Measurements from ENCODE around the gene SEC31A. TPM values are rescaled to one million over a fixed set of nuclear protein-coding genes. Genes with fewer than 3 reads are reported as not detected.

The SEC31A gene
- total and polyA plus RNA-seq, 2 donors (not counting 1 experiment from before 2014, with no cell fraction given), result 52.7 to 134 TPM

DNA sequence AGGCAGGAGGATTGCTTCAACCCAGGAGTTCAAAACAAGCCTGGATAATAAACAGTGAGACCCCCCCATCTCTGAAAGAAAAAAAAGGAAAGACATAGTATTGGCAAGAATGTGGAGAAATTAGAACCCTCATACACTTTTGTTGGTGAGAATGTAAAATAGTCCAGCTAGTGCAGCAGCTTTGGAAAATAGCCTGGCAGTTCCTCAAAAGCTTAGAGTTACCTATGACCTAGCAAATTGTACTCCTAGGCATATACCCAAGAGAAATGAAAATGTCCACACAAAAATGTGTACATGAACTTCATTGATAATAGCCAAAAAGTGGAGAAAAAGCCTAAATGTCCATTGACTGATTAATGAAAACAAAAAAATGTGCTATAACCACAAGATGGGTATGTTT is 30.8 kb upstream of the SEC31A start:
- Mint-ChIP-seq H3K4me1 (no peaks in the 10 kb centered on the region), H3K27ac (no peak overlapping the region), H3K27me3 (no peaks in the 10 kb centered on the region), H3K4me3 (no peak overlapping the region), H3K9me3 (ENCODE audit: insufficient read depth) (no peaks in the 10 kb centered on the region)
- DNase-seq (no peak), ATAC-seq (ENCODE audit: low read depth) (no peak)
- ChIA-PET CTCF (interaction anchor here (0.8 to 1.2 kb wide), 2 partner anchors 19 to 75 kb away, joined by 3 read pairs; no protein-coding TSS in a partner anchor), POLR2A (no interaction called here)
- H3K27ac ChIP-seq (ENCODE audit: low read length in 2 of 2), result no peak overlapping the region
- H4K20me1 ChIP-seq (ENCODE audit: control insufficient read depth, insufficient read depth, low read length, poor library complexity, severe bottlenecking), result no peaks in the 10 kb centered on the region
- no peaks in the 10 kb centered on the region for H3K27me3 ChIP-seq (replicated peaks in 1 of 4; ENCODE audit: control extremely low read depth in 1 of 4, control insufficient read depth in 3 of 4, insufficient read depth in 4 of 4, low read length in 3 of 4)
- no peak overlapping the region for H3K4me3 ChIP-seq (ENCODE audit: control extremely low read depth in 1 of 5, extremely low read depth in 1 of 5, insufficient read depth in 1 of 5, low read depth in 2 of 5, low read length in 4 of 5)
- no peaks in the 10 kb centered on the region for H3K9me3 ChIP-seq (ENCODE audit: control extremely low read depth in 1 of 3, control insufficient read depth in 2 of 3, insufficient read depth in 1 of 3, low read length in 2 of 3)
- H3K9ac ChIP-seq (ENCODE audit: low read length), result no peak overlapping the region
- no peaks in the 10 kb centered on the region for H3K79me2 ChIP-seq (ENCODE audit: control insufficient read depth, insufficient read depth, low read length)
- peaks cover 0 to 5% of the 10 kb centered on the region in 2 experiments for H3K36me3 ChIP-seq (replicated peaks in 1 of 2; ENCODE audit: control extremely low read depth in 1 of 2, control insufficient read depth in 1 of 2, extremely low read depth in 1 of 2, insufficient read depth in 2 of 2, low read length in 1 of 2)
- H2AFZ ChIP-seq (ENCODE audit: insufficient read depth, low read depth, low read length, poor library complexity, severe bottlenecking), result no peak overlapping the region
- TF ChIP-seq, protein P1, sequence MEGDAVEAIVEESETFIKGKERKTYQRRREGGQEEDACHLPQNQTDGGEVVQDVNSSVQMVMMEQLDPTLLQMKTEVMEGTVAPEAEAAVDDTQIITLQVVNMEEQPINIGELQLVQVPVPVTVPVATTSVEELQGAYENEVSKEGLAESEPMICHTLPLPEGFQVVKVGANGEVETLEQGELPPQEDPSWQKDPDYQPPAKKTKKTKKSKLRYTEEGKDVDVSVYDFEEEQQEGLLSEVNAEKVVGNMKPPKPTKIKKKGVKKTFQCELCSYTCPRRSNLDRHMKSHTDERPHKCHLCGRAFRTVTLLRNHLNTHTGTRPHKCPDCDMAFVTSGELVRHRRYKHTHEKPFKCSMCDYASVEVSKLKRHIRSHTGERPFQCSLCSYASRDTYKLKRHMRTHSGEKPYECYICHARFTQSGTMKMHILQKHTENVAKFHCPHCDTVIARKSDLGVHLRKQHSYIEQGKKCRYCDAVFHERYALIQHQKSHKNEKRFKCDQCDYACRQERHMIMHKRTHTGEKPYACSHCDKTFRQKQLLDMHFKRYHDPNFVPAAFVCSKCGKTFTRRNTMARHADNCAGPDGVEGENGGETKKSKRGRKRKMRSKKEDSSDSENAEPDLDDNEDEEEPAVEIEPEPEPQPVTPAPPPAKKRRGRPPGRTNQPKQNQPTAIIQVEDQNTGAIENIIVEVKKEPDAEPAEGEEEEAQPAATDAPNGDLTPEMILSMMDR (IDR thresholded peaks at IDR 0.05), result no peak
- H3K4me2 ChIP-seq (replicated peaks; ENCODE audit: low read depth, low read length, poor library complexity, severe bottlenecking), result no peak overlapping the region
- intact Hi-C loops (cut with micrococcal nuclease), result no loop called here
- H3K4me1 ChIP-seq (ENCODE audit: control insufficient read depth in 2 of 2, insufficient read depth in 2 of 2, low read length in 2 of 2), result no peaks in the 10 kb centered on the region

DNA sequence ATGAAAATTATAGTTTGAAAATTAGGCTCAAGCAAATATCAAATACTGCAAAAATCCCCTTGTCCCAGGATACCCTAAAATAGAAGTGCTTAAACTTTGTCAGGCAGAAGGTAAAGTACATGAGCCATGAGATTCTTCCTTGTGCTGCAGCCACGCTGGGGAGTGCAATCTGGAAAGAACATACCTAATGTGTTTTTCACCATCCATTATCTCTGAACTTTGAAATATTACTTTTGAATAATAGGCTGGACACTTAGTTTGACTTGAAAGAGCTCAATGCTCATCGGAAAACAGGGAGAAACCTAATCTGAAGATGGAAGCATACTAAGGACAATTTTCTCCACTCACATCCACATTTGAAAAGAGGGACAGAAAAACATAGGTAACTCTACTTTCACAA is 28.4 kb upstream of the SEC31A start:
- no peak for DNase-seq
- no peaks in the 10 kb centered on the region for H3K9me3 Mint-ChIP-seq (ENCODE audit: insufficient read depth)
- Histone ChIP-seq H2AFZ (ENCODE audit: insufficient read depth, low read depth, low read length, poor library complexity, severe bottlenecking) (no peak overlapping the region), H3K9ac (ENCODE audit: low read length) (no peak overlapping the region), H3K79me2 (ENCODE audit: control insufficient read depth, insufficient read depth, low read length) (no peaks in the 10 kb centered on the region), H3K4me1 (ENCODE audit: control insufficient read depth in 2 of 2, insufficient read depth in 2 of 2, low read length in 2 of 2) (no peaks in the 10 kb centered on the region), H3K27me3 (replicated peaks in 1 of 4; ENCODE audit: control extremely low read depth in 1 of 4, control insufficient read depth in 3 of 4, insufficient read depth in 4 of 4, low read length in 3 of 4) (no peaks in the 10 kb centered on the region), H3K4me2 (replicated peaks; ENCODE audit: low read depth, low read length, poor library complexity, severe bottlenecking) (no peak overlapping the region), H3K27ac (ENCODE audit: low read length in 2 of 2) (no peak overlapping the region), H3K4me3 (ENCODE audit: control extremely low read depth in 1 of 5, extremely low read depth in 1 of 5, insufficient read depth in 1 of 5, low read depth in 2 of 5, low read length in 4 of 5) (no peak overlapping the region), H3K9me3 (ENCODE audit: control extremely low read depth in 1 of 3, control insufficient read depth in 2 of 3, insufficient read depth in 1 of 3, low read length in 2 of 3) (no peaks in the 10 kb centered on the region), H3K36me3 (replicated peaks in 1 of 2; ENCODE audit: control extremely low read depth in 1 of 2, control insufficient read depth in 1 of 2, extremely low read depth in 1 of 2, insufficient read depth in 2 of 2, low read length in 1 of 2) (peaks cover 0 to 5% of the 10 kb centered on the region in 2 experiments), H4K20me1 (ENCODE audit: control insufficient read depth, insufficient read depth, low read length, poor library complexity, severe bottlenecking) (no peaks in the 10 kb centered on the region)
- H3K27me3 Mint-ChIP-seq, result no peaks in the 10 kb centered on the region
- ChIA-PET POLR2A (no interaction called here), CTCF (no interaction called here)
- no peak for ATAC-seq (ENCODE audit: low read depth)
- H3K27ac Mint-ChIP-seq, result no peak overlapping the region
- no peak overlapping the region for H3K4me3 Mint-ChIP-seq
- H3K4me1 Mint-ChIP-seq, result no peaks in the 10 kb centered on the region
- intact Hi-C loops (cut with micrococcal nuclease), result no loop called here
- no CpG with 5 or more reads among the region's 2 CpGs for whole genome bisulfite sequencing (ENCODE audit: insufficient coverage)
- TF ChIP-seq, protein P1 (IDR thresholded peaks at IDR 0.05), result no peak
- TF ChIP-seq EZH2 (IDR thresholded peaks at IDR 0.05; ENCODE audit: borderline replicate concordance, insufficient read depth, low read depth, low read length, poor library complexity, severe bottlenecking), result no peak

All from B cell (primary cell).